ENCODE results near the gene MYZAP.

MYZAP gene

GRCh38 chr15:57705746-57706404 is 114.2 kb downstream of the MYZAP start:
- no peak for DNase-seq

DNA sequence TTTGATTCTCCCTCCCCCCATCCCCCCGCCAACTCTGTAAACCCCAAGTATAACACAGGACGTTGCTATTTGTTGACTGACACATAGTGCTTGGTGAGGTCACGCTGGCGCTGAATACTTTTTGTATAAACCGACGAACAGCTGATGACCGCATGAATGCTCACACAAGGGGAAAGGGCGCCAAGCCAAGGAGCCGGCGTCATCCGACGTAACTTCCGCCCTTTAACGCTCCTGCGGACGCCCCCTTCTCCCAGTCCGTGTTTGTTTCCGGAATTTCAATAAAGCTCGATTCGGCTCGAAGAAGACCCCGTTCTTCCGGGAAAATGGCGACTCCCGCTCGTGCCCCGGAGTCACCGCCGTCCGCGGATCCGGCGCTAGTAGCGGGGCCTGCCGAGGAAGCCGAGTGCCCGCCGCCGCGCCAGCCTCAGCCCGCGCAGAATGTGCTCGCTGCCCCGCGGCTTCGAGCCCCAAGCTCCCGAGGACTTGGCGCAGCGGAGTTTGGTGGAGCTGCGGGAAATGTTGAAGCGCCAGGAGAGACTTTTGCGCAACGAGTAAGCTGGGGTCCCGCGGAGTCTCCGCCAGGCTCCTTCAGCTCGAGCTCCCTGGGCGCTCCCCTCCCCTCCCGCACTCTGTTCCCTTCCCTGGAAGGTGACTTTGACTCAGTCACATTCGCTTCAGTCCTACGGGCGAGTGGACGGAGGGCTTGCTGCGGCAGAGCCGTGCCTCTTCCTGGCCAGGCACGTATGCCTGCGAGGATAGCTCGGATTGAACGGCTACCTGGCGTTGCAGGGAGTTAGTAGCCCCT is 114.9 kb downstream of the MYZAP start, which contains the start of gene POLR2M:
Gene POLR2M, plus strand, starts transcription at position 310 of the 805 bp plus-strand sequence. Its CDS starts 129 bp downstream, at position 439.
- peak; percentile 97 to 99 (median 99) for DNase-seq

DNA sequence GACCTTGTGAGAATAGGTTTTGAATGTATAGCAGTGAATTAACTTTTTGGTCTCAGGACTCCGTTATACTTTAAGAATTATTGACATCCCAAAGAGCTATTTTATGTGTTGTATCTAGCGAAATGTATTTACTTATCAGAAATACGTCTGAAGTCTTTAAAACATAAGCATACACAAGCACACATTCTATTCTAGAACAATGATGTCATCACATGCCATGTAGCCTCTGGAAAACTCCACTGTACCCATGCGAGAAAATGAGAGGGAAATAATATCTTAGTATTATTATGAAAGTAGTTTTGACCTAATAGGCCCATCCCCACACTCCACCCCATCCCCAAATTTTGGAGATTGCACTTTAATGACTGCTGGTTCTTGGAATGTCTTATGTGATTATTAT is 116.3 kb downstream of the MYZAP start:
- DNase-seq, result peak in 2 of 3 donors; percentile 38

GRCh38 chr15:57718309-57718708 is 126.6 kb downstream of the MYZAP start:
- DNase-seq, result no peak

DNA sequence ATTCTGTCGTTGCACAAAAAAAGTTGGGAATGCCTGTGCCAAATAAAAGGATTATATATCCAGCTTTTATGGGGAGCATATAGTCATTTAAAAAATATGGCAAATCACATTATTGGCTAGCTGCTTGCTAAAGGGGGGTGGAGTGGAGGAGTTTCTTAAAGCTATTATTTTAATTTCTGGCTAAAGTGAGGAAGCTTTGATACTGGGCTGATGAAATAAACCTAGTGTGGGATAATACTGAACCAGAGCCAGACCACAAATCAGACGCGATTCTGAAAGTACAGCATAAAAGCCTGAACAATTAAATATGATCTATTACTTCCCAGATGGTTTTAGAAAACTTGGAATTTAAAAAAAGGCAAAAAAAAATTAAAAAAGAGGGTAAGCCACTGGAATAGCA is 129.2 kb downstream of the MYZAP start:
- DNase-seq, result no peak

GRCh38 chr15:57726411-57726810 is 134.7 kb downstream of the MYZAP start:
- DNase-seq, result no peak

DNA sequence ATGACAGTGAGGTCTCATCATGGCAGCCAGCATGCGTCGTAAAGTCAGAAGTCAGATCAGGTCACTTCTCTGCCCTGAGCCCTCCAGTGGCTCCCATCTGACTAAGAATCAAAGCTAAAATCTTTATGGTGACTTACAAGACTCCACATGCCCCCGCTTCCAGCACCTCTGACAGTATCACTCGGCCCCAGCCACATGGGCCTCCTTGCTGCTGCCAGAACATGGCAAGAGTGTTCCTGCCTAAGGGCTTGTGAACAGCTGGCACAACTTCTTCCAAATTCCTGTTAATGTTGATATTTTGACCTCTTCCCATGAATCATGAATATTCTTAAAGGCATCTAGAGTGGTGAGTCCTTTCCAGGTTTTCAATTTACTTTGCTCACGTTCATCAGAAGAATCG is 135.3 kb downstream of the MYZAP start:
- DNase-seq, result no peak

- DNase-seq, result peak in 2 of 3 donors; percentile 9 to 10
Observed at GRCh38 chr15:57728436-57728835, 136.7 kb downstream of the MYZAP start.

DNA sequence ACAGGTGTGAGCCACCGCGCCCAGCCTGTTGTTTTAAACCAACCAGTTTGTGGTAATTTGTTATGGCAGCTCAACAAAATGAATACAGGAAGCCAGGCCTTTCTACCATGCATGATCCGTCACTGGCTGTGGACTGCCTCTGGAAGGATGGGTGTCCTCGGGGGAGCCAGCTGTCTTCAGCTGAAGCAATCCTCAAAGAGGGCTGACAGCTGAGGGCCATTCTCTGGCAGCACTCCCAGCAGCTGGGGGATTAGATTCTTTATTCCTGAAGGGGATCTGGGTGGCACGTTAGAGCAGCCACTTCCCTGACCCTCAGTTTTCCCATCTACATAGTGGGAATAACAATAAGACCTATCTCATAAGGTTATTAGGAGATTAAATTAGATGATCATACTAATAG is 139.2 kb downstream of the MYZAP start:
- DNase-seq, result no peak

GRCh38 chr15:57731530-57732103 is 139.9 kb downstream of the MYZAP start:
- no peak for DNase-seq

GRCh38 chr15:57732526-57733331 is 141.0 kb downstream of the MYZAP start:
- peak; percentile 75 to 82 (median 76) for DNase-seq

DNA sequence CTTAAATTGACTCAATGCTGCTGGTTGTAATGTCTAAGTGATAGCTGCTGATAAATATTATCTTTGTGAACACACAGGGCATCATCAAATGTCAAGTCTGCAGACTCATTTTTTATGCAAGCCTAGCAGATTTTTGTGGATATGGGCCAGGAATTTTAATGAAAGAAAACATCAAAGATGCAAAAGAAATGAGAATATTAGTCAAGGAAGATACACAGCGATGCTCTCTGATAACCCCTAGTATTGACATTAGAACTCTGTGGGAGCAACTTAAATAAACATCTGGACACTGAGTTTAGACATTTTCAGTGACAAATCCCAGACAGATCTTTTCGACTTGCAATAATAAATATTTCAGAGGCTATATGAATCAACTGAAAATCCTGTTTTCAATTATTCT is 143.2 kb downstream of the MYZAP start:
- no peak for DNase-seq

All from suppressor macrophage treated with lipopolysaccharide for 1 hour (primary cell).